Stimulated activated CD8-positive, alpha-beta memory T cell treated with anti-CD3 and anti-CD28 coated beads, Interleukin-2, amount 100 ng/mL, for 48 hours (primary cell): ENCODE results near the gene BANF1.
A peak's percentile ranks its signal among the peaks of the same experiment; 100 is the strongest.
"Not testable (repeated sequence)": the region's sequence is repeated elsewhere in the genome, so short reads cannot be mapped to it uniquely, and the experiment has no call there.

Experiments used
- DNase-seq, 2 donors: peaks; one replicate each; pipeline ENCODE4 v3.0.0-alpha.2; 2020; ENCODE audit warnings: low read depth in 2 of 2

Gene BANF1

DNA sequence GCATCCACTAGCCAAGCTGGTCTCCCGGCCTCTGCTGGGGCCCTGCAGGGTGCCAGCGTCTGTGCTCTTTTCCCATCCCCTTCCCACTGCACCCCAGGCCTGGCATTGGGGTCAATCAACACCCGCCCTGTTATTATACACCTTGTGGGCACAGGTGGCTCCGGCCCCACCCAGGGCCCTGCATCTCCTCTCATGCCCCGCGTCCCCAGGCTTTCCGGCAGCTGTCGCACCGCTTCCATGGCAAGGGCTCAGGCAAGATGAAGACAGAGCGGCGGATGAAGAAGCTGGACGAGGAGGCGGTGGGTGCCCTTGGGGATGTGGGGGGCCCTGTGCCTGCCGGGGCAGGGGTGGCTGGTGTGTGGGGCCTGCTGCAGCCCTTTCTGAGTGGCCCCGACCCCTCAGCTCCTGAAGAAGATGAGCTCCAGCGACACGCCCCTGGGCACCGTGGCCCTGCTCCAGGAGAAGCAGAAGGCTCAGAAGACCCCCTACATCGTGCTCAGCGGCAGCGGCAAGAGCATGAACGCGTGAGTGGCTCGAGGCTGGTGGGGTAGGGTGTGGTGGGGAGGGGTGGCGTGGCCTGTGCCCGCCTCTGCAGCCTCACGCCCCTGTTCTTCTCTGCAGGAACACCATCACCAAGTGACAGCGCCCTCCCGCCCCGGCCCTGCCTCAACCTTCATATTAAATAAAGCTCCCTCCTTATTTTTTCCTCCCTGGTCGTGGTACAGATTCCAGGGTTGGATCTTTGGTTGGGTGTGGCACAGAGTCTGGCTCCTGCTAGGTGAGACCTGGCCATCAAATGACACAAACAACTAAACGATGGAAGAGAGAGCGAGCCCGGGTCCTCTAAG, 23.7 kb upstream of the BANF1 start:
- no peak for DNase-seq

DNA sequence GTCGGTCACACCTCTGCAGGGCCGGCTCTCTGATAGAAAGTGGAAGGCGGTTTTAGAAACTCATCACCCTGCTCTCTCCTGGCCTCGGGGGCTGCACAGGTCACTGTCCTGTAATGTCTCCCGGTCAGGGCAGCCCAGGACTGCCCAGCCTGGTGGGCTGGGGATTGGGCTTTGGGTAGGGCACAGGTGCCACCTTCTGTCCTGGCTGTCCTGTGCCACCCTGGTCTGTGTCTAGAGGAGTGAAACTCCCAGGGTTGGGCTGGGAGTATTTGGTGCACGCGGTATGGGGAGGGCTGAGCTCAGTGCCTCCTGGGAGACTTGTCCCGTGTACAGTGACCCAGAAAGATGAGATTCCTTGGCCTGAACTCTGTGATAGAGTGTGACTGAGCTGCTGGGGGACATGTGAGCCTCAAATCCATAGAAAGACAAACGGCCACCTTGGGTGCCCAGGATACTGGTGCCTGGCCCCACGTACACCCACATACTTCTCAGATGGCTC, 23.0 kb upstream of the BANF1 start:
- DNase-seq: no peak

DNA sequence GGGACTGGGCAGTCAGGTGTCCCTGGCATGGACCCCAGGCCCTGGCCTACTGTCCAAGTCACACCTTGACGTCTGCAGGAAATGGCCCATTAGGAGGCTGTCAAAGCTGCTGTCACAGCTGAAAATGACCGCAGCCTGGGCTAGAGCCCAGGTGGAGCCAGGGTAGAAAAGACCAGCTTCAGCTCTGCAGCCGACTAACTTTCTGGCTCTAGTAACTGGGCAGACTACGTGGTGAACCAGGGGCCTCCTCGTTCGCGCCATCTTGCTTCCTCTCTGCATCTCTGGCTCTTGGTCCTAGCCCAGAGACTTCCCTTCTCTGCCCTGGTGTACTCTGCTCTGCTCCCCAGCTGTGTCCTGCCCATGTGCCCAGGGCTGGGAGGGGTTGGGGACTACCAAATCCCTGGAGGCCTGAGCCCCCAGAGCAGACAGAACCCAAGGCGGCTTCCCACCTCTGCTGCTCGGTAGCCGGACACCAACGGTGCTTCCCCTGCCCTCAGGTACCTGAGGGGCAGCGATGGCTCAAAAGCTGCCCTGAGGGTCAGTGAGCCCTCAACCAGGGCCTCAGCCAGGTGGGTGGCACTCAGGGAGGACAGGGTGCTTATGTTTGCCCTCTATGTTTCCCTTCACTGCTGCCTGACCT, 21.1 kb upstream of the BANF1 start:
- DNase-seq: no peak

DNA sequence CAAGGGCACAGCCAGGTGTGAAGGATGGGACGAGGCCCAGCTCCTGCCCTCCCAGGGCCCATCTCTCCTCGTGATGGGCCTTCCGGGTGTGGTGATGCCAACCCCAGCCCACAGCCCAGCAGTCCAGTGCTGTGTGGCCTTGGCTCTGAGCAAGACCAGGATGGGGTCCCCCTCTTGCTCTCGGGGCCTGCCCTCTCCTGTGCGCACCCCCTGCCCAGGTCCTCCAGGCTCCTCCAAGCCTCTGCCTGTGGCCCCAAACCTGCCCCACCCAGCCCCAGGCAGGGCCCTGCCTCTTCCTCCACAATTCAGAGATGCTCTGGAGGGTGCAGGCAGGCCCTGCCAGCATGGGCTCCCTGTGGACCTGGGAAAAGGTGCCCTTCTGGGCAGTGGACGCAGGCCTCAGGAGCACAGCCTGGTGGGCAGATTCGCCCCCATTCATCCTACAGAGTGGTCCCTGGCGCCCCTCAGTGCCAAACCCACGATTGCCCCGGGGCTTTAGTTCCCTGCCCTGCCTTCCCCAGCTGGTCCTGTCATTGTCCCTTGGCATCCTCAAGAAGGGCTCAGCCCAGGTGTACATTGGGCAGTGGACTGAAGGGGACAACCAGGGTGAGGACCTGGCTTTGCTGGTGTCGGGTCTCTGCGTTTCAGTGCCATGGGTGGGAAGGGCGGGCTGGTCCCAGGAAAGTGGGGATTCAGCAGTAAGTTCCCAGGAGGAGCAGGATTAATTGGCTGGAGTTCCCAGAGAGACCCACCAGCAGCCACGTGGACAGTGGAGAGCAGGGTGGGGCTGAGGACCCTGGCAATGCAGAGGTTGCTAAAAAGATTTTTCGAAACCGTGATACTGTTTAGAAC, 20.1 kb upstream of the BANF1 start:
- no peak for DNase-seq

DNA sequence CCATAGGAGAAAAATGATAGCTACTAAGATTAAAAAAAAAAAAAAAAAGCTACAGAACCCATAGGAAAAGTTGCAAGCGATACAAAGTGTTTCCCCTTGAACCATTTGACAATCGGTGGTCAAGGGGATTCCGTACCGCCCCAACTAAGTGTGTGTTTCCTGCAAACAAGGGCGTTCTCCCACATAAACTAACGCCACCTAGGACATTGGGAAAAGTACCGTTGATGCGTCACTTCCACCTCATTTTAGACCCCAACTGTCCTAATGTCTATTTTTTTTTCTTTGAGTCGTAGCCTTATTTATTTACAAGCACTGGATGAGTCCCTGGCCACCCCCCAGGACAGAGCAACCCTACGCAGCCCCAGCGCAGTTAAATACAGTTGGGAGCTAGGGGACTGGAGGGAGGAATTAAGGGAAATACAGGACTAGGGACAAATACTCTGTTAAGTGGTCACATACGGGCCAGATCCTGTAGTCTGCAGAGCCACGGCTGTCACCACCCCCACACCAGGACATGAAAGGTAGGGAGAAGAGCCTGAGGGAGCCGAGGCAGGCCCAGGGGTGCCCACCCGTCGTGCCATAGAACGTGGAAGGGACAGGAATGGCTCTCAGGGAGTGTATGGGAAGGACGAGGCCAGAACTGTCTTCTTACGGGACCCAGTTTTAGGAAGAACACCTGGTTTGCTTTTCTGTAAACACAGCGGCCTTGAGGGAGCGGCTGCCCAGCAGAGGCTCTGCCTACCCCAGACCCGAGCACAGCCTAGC, 19.3 kb upstream of the BANF1 start:
- DNase-seq: no peak

DNA sequence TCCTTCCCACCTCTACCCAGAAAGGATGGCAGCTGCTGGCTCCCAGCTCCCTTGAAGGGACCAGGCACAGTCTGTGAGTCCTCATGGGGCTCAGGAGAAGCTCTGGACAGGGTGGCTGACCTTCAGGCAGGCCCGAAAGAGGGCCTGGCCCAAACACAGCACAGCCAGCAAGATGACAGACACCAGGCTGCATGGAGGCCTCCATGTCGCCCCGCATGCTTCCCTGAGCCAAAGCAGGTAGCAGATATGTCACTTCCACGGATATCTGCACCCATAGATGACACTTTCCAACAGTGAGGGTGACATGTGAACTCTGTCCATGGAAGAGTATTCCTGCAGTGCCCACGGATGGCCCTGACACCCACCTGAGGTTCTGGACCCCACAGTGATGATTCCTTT, 18.7 kb upstream of the BANF1 start:
- no peak for DNase-seq

DNA sequence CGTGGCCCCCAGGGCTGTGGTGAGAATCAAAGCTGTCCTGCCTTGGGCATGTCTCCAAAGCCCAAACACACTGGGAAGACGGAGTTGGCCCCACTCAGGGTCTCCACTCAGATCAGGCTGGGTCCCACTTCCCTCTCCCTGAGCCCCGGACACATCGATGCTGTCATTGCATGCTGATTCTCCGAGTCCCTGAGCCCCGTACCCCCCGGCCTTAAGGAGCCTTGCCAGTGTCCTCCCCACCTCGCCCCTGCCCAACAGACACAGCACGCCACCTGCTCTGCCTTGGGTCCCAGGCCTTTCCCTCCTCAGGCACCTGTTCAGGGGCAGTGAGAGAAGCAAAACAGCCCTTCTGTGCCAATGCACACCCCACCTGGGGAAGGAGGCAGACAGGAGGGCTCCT, 15.0 kb upstream of the BANF1 start:
- no peak for DNase-seq

DNA sequence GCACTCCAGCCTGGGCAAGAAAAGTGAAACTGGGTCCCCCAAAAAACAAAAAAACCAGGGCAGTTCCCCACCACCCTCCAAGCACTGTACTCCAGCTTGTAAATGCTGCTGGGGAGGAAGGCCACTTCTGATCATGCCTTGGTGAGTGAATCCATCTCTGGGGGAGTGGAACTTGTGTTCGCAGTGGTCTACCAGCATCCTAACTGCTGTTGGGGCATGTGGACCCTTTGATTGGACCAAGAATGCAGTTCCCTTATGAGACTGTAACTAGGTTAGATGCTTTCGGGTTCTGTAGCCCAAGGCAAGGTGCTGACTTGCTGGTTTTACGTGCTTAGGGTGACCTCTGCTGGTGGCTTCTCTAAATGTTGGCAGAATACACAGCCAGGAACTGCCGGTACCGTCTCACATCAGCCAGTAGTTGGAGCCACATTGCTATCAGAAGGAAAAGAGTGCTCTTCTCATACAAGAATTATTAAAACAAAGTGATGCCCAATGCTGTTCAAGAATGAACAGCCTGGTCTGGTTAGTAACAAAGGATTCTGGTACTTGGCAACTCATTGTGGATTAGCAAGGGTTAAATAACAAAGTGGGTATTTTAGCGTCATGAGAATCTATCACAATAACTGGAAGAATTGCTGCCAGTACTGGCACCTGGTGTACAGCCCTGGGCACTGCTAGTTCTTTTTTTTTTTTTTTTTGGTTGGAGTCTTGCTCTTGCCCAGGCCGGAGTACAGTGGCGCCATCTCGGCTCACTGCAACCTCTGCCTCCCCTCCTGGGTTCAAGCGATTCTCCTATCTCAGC, 13.3 kb upstream of the BANF1 start:
- DNase-seq: peak; percentile 61 to 76

DNA sequence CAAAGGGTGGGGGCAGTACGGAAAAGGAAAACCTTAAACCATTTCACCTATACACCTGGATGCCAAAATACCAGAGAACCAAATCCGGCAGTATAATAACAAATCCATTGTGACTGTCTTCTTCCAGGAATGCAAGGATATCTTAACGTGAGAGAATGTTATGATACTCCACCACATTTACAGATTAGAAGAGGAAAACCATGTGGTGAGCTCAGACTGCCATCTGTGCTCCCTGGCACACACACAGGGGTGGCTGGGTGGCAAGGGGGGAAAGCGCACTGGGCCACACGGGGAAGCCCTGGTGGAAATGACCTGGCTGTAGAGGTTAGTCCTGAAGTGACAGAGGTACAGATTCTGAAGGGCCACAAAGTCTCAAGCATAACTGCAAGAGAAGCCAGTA, 10.2 kb upstream of the BANF1 start:
- no peak for DNase-seq

DNA sequence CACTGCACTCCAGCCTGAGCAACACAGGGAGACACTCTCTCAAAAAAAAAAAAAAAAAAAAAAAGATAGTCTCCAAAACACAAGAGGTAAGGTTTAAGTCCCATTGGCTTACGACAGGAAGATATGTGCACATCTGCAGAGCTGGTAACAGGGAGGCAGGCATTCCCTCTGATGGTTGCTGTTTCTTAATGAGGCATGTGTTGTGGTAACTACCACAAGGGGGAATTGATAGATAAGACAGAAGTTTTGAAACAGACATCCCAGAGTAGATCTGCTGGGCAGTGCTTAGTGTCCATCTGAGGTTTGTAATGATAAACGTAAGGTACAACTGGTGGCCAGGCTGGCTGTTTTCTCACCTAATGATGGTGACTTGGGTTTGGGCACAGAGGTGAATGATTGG, 5.0 kb upstream of the BANF1 start:
- no peak for DNase-seq

DNA sequence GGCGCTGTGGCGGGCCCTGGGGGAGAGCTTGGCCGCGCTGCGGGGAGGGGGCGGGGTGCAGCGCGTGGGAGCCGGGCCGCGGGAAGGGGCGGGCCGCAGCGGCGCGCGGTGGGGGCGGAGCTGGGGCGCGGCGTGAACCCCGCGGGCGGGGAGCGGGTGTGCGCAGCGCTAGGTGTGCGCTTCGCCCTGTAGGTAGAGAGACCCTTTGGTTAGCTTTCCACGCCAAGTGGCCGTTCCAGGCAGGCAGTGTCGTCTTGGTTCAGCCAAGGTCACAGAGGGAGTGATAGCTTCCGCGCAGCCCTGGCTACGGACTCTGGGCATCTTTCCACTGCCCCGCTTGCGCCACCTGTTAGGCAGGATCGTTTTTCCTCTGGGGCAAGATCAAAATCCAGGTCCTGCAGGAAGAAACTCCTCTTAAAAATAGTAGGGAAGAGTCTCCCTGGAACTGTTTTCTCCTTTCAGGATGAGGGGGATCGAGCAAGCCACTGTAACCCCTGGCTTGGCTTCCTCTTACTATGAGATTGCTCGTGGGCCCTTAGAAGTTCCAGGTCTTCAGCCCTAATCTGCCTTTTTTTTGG, 434 bp downstream of the BANF1 start:
- DNase-seq: peak in 1 of 2 donors; percentile 63

DNA sequence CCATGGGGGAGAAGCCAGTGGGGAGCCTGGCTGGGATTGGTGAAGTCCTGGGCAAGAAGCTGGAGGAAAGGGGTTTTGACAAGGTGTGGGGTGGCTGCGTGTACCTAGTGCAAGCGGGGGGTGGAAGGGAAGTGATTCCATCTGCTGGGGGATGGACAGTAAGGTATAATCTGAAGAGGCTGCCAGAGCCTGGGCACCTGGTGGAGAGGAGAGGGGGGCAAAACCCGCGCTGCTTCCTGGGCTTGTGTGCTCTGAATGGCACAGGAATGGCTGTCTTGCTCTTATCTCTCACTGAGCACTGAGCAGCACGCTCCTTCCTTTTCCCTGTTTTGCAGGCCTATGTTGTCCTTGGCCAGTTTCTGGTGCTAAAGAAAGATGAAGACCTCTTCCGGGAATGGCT, 988 bp downstream of the BANF1 start:
- DNase-seq: no peak

DNA sequence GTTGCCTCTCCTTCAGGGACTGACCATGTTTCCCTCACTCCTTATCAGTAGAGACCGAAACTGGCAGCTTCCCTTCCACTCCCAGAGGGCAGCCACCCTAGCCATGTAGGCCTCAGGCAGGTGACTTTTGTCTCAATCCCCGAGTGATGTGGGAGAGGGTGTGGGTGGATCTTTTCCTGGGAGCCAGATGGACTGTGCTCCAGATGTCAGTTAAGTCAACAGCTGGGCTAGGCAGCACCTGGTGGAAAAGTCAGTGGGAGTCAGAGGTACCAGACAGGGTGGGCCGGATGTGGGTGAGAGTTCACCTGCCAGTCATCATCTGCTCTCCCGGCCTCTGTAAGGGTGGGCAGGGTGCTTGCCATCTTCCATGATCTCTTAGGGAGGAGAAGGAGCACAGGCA, 1.9 kb downstream of the BANF1 start:
- DNase-seq: no peak

DNA sequence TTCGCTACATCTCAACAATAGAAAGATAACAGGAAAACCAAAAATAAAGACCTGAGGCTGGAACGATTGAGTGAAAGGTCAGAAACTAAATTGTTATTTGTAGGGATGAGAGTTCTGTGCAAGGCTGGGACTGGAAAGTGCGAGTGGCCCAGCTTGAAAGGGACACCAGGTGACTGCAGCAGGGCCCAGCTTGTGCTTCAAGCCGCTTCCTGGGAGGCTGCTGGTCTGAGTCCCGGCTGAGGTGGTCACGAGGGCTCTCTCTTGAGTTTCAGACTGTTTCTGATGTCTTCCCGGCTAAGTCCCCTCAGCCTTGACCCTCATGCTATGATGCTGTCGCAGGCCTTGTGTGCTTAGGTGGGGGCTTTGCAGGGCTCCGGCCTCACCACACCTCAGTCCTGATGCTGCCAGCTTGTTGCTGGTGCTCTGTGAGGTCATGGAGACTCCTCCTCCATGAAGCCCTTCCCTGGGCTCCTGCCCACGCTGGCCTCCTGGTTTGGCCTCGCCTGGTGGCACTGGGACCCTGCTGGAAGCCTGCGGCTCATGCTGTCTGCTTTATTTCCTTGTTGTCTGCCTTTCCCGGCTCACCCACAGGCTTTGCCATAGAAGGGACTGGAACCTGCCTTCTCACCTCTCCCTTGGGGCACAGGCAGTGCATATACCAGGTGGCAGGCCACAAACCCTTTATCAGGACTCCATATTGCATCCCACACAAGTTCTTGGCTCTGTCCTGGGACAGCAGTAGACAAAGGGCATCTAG, 4.0 kb downstream of the BANF1 start:
- no peak for DNase-seq

DNA sequence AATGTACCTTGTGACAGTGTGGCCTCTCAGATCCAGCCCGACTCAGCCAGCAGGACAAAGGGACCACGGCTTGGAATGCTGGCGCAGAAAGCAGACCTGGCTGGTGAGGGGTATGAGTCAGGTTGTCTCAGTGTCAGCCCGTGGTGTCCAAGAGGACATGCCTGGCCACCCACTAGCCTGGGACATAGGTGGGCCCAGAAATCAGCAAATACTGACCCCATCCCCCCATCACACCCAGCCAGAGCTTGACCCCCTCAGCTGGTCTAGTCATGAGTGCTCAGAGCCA, 4.5 kb downstream of the BANF1 start:
- no peak for DNase-seq

DNA sequence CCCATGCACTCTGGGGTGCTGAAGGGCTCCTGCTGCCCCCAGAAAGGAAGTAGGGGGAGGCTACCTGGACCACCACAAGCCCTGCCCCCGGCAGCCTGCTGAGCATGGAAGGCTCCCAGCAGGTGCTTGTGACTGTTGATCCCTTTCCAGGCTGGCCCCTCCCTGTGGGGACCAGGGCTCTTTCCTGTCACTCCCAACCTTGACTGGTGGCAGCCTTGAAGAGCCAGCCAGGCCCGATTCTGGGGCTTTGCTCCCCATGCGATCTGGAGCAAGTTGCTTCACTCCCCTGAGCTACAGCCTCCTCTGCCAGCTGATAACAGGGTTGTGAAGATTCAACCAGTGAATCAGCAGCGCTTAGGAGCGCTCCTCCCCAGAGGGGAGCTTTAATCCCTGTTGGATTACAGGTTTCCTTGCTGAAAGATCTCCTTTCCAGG, 4.9 kb downstream of the BANF1 start:
- DNase-seq: no peak

DNA sequence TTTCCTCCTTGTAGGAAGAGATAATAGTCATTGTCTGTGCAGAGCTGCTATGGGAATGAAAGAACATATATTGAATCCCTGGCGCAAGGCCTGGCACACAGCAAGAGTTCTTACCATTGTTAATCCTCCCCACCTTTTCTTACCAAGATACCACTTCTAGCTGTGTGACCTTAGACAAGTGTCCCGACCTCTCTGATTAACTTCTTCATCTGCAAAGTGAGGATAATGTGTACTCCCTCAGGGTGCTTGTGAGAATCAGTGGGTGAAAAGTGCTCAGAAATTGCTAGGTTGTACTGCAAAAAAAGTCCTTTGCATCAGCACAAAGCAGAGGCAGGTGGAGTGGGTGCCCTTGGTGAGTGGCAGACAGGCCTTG, 5.8 kb downstream of the BANF1 start:
- no peak for DNase-seq

DNA sequence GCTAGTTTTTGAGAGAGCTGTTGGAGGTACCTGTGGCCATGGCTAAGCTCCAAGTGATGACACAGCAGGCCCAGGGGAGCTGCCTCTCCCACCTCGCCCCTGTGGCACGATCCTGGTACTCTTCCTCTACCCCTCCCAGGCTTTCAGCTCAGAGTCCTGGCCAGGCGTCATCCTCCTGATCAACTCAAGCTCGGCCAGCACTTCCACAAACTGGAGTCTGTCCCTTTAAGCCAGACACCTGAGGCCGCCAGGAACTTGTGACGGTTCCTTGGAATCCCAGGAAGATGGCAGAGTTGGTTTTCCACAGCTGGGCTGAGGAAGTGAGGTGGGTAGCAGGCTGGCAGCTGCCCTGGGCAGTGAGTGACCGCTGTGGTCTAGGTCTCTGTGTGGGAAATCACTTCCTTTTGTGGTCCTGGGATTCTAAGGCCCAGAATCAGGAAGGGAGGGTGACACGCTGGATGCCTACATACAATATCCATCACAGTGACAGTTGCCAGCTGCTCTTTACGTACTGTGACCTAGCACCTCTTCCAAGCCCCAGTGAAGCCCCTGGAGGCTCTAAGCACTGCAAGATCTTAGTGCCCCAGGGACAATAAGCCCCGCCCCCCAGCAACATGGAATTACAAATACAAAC, 6.3 kb downstream of the BANF1 start:
- no peak for DNase-seq

DNA sequence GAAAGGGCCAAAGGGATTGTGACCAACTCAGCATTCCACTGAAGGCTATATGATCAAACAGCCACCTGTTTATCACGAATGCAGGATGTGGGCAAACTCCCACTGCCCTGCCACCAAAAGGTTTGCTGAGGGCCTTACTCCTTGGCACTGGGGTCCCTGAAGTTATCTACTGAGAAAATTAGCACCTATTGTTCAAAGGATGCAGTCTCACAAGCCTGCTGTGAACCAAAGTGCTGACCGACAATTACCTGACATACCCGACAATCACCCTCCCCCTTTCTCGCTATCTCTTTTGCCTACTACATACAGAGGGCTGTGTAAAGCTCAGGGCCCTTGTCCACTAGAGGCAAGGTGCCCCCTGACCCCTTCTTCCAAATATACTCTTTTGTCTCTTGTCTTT, 7.7 kb downstream of the BANF1 start:
- DNase-seq: not testable (repeated sequence)
